ENCODE measurements around the gene PLA2G2F. TPM values are rescaled to one million over a fixed set of nuclear protein-coding genes. Genes with fewer than 3 reads are reported as not detected.

PLA2G2F gene
- total and polyA plus RNA-seq, 2 donors (not counting 3 experiments of a cell fraction or from before 2014, with no cell fraction given): not detected

- Histone ChIP-seq H3K9ac (replicated peaks; ENCODE audit: extremely low read depth, insufficient read depth, low read length) (no peak overlapping the region), H3K9me1 (replicated peaks; ENCODE audit: control insufficient read depth, extremely low read depth, insufficient read depth, low read length) (no peaks in the 10 kb centered on the region), H3K79me2 (ENCODE audit: control insufficient read depth, insufficient read depth, low read length) (no peaks in the 10 kb centered on the region), H3K27me3 (ENCODE audit: control insufficient read depth in 2 of 2, insufficient read depth in 2 of 2, low read length in 2 of 2) (peaks cover 0 to 1% of the 10 kb centered on the region in 2 experiments), H3K4me1 (ENCODE audit: control insufficient read depth, extremely low read depth, insufficient read depth, low read length) (no peaks in the 10 kb centered on the region), H2AFZ (ENCODE audit: low read depth, low read length) (no peak overlapping the region), H3K4me3 (replicated peaks in 1 of 3; ENCODE audit: insufficient read depth in 1 of 3, low read depth in 1 of 3, low read length in 3 of 3) (no peak overlapping the region), H3K27ac (ENCODE audit: insufficient read depth, low read depth, low read length) (no peak overlapping the region), H3K36me3 (ENCODE audit: control insufficient read depth in 2 of 2, extremely low read depth in 1 of 2, insufficient read depth in 2 of 2, low read length in 2 of 2) (no peaks in the 10 kb centered on the region), H4K20me1 (replicated peaks; ENCODE audit: control insufficient read depth, extremely low read depth, insufficient read depth, low read length) (no peaks in the 10 kb centered on the region), H3K9me3 (replicated peaks; ENCODE audit: control insufficient read depth, insufficient read depth, low read length) (no peaks in the 10 kb centered on the region), H3K4me2 (ENCODE audit: insufficient read depth, low read length) (no peak overlapping the region)
- DNase-seq (ENCODE audit: low read depth, low spot score) (no peak), FAIRE-seq (no peak)
- TF ChIP-seq JUN (IDR thresholded peaks at IDR 0.05; ENCODE audit: borderline replicate concordance, insufficient read depth, insufficient read length, low read depth) (no peak), EZH2 (IDR thresholded peaks at IDR 0.05; ENCODE audit: borderline replicate concordance, low read depth, low read length, severe bottlenecking) (no peak), CTCF (IDR thresholded peaks at IDR 0.05; ENCODE audit: extremely low read depth in 1 of 2, insufficient read depth in 1 of 2, low read depth in 1 of 2, low read length in 2 of 2) (no peak), MYC (IDR thresholded peaks at IDR 0.05; ENCODE audit: low read depth, low read length) (no peak), FOS (IDR thresholded peaks at IDR 0.05; ENCODE audit: borderline replicate concordance, insufficient read depth, low read length) (no peak), GATA2 (IDR thresholded peaks at IDR 0.05; ENCODE audit: insufficient read depth, insufficient read length, low read depth, low read length) (no peak), POLR2AphosphoS5 (IDR thresholded peaks at IDR 0.05; ENCODE audit: insufficient read depth, low read depth, low read length) (no peak), MAX (IDR thresholded peaks at IDR 0.05; ENCODE audit: insufficient read depth, insufficient read length) (no peak), POLR2A (IDR thresholded peaks at IDR 0.05; ENCODE audit: low read depth, low read length) (no peak)
- dilution Hi-C loops (cut with MboI; ENCODE audit: extremely low pct_ligation_motif_present, low sequenced_read_pairs) (no loop called here), intact Hi-C loops (cut with micrococcal nuclease) (no loop called here)
- ChIA-PET POLR2A (no interaction called here), CTCF (interaction anchor here (1.5 kb wide), 1 partner anchor 27 kb away, joined by 3 read pairs; no protein-coding TSS in a partner anchor)
- BruUV-seq (replicated peaks): no TSS peak
Measured at GRCh38 chr1:20117236-20117635, 21.9 kb upstream of the PLA2G2F start.

Data from endothelial cell of umbilical vein (primary cell).